B cell (primary cell): ENCODE results near the gene MDK. TPM values are rescaled to one million over a fixed set of nuclear protein-coding genes. Genes with fewer than 3 reads are reported as not detected.

Experiments
- ATAC-seq: fragments of 200-7000 bp; cut with Tn5 transposase; one replicate; pipeline ENCODE4 v1.10.0; 2021; ENCODE audit warnings: low read depth, mild to moderate bottlenecking, moderate number of reproducible peaks, moderate library complexity
- CTCF ChIA-PET: fragments of 350-600 bp; sonication (Branson Sonifier 250); formaldehyde crosslinking; loops from one replicate; lab custom pipeline; 2021; ENCODE audit warnings: antibody characterized with exemption, inconsistent platforms; lab: Charles Lee
- POLR2A ChIA-PET: fragments of 350-600 bp; sonication (Branson Sonifier 250); formaldehyde crosslinking; loops from one replicate; lab custom pipeline; 2021; ENCODE audit warnings: antibody characterized with exemption; lab: Charles Lee
- DNase-seq: peaks from one replicate; pipeline ENCODE4 v3.0.0; 2013
- H2AFZ ChIP-seq: 2 replicates; pipeline ENCODE4 v1.6.1; 2012; ENCODE audit warnings: mild to moderate bottlenecking, low read depth, low read length; ENCODE audit not compliant: insufficient read depth, poor library complexity, severe bottlenecking
- H3K27ac ChIP-seq, 2 donors: 1 replicate in 1 of 2; 2 replicates in 1 of 2; pipeline ENCODE4 v1.5.1; 2012 to 2013; ENCODE audit warnings: low read length in 2 of 2, mild to moderate bottlenecking in 2 of 2, moderate library complexity in 1 of 2
- H3K27me3 ChIP-seq, 4 experiments: fragments of 200-600 bp in 1 of 4; sonication (generic) in 1 of 4; replicated peaks in 1 of 4; 1 replicate in 2 of 4; 2 replicates in 2 of 4; pipeline versions ENCODE4 v1.6.1 to v1.7.0; 2013 to 2016; ENCODE audit warnings: low read length in 3 of 4, mild to moderate bottlenecking in 2 of 4, mixed read lengths in 1 of 4, moderate library complexity in 1 of 4; ENCODE audit not compliant: insufficient read depth in 4 of 4, control insufficient read depth in 3 of 4; ENCODE audit errors: control extremely low read depth in 1 of 4
- H3K36me3 ChIP-seq, 2 experiments: replicated peaks in 1 of 2; 1 replicate in 1 of 2; 2 replicates in 1 of 2; pipeline versions ENCODE4 v1.6.1 to v1.7.1; 2013; ENCODE audit warnings: low read length in 1 of 2; ENCODE audit not compliant: insufficient read depth in 2 of 2, control insufficient read depth in 1 of 2; ENCODE audit errors: control extremely low read depth in 1 of 2, extremely low read depth in 1 of 2
- H3K4me1 ChIP-seq, 2 donors: fragments of 200-600 bp in 1 of 2; sonication (generic) in 1 of 2; 1 replicate in 1 of 2; 2 replicates in 1 of 2; pipeline versions ENCODE4 v1.5.1 to v1.6.1; 2013 to 2017; ENCODE audit warnings: low read length in 2 of 2; ENCODE audit not compliant: control insufficient read depth in 2 of 2, insufficient read depth in 2 of 2
- H3K4me2 ChIP-seq: replicated peaks from 2 replicates; pipeline ENCODE3; 2012; ENCODE audit warnings: mild to moderate bottlenecking, low read depth, low read length; ENCODE audit not compliant: poor library complexity, severe bottlenecking
- H3K4me3 ChIP-seq, 5 experiments: fragments of 200-600 bp in 1 of 5; sonication (generic) in 1 of 5; 1 replicate in 3 of 5; 2 replicates in 2 of 5; pipeline versions ENCODE4 v1.5.1 to v1.7.0; 2011 to 2016; ENCODE audit warnings: low read length in 4 of 5, mild to moderate bottlenecking in 4 of 5, low read depth in 2 of 5, control low read depth in 1 of 5, moderate library complexity in 1 of 5; ENCODE audit not compliant: insufficient read depth in 1 of 5; ENCODE audit errors: control extremely low read depth in 1 of 5, extremely low read depth in 1 of 5
- H3K79me2 ChIP-seq: fragments of 200-600 bp; sonication (generic); one replicate; pipeline ENCODE4 v1.6.0; 2016; ENCODE audit warnings: low read length; ENCODE audit not compliant: control insufficient read depth, insufficient read depth
- H3K9ac ChIP-seq: fragments of 200-600 bp; sonication (generic); 2 replicates; pipeline ENCODE4 v1.6.1; 2017; ENCODE audit warnings: mild to moderate bottlenecking, low read length, moderate library complexity
- H3K9me3 ChIP-seq, 3 donors: one replicate each; pipeline versions ENCODE4 v1.6.1 to v1.7.1; 2013; ENCODE audit warnings: low read length in 2 of 3; ENCODE audit not compliant: control insufficient read depth in 2 of 3, insufficient read depth in 1 of 3; ENCODE audit errors: control extremely low read depth in 1 of 3
- H4K20me1 ChIP-seq: 2 replicates; pipeline ENCODE4 v1.6.0; 2012; ENCODE audit warnings: mild to moderate bottlenecking, low read length; ENCODE audit not compliant: insufficient read depth, control insufficient read depth, poor library complexity, severe bottlenecking
- H3K27ac Mint-ChIP-seq: one replicate; pipeline ENCODE4 v1.8.0; 2021; ENCODE audit warnings: mixed read lengths
- H3K27me3 Mint-ChIP-seq: one replicate; pipeline ENCODE4 v1.8.0; 2021; ENCODE audit warnings: mixed read lengths
- H3K4me1 Mint-ChIP-seq: one replicate; pipeline ENCODE4 v1.8.0; 2021; ENCODE audit warnings: mixed read lengths
- H3K4me3 Mint-ChIP-seq: one replicate; pipeline ENCODE4 v1.8.0; 2021; ENCODE audit warnings: mixed read lengths
- H3K9me3 Mint-ChIP-seq: one replicate; pipeline ENCODE4 v1.8.0; 2022; ENCODE audit warnings: mixed read lengths; ENCODE audit not compliant: insufficient read depth
- EZH2 ChIP-seq: IDR thresholded peaks from 2 replicates; pipeline ENCODE4 v1.6.1; 2012; ENCODE audit warnings: borderline replicate concordance, low read depth, mild to moderate bottlenecking, moderate library complexity, low read length; ENCODE audit not compliant: insufficient read depth, poor library complexity, severe bottlenecking
- WGBS: methylation state at CpG from one replicate; pipeline ENCODE4 v1.1.5; 2013; ENCODE audit warnings: missing lambda C conversion rate; ENCODE audit not compliant: insufficient coverage; 5-methylcytosine and 5-hydroxymethylcytosine counted together
- intact Hi-C: fragments of 100-400 bp; cut with micrococcal nuclease; formaldehyde crosslinking; loops from one replicate; pipeline ENCODE4 v1.10.0; 2022
- polyA plus RNA-seq: library from polyadenylated mRNA; depleted of rRNA; stranded (reverse); fragments of >200 nt; gene quantifications from 2 replicates; pipeline ENCODE4 v1.2.3, GENCODE V29; 2012
- total RNA-seq, 2 donors: library from RNA; stranded (reverse); fragments of 120-200 nt in 1 of 2; gene quantifications; 1 replicate in 1 of 2; 2 replicates in 1 of 2; pipeline versions ENCODE4 v1.2.3 to v1.2.4, GENCODE V29; 2013 to 2022
- TF ChIP-seq, protein P1 (sequence below): fragments of 200-600 bp; IDR thresholded peaks from one replicate; pipeline ENCODE4 v1.8.0; 2022; ENCODE audit warnings: antibody characterized with exemption, mild to moderate bottlenecking

MDK gene
- total and polyA plus RNA-seq, 2 donors (not counting 1 experiment from before 2014, with no cell fraction given), result 1.5 to 2.6 TPM

DNA sequence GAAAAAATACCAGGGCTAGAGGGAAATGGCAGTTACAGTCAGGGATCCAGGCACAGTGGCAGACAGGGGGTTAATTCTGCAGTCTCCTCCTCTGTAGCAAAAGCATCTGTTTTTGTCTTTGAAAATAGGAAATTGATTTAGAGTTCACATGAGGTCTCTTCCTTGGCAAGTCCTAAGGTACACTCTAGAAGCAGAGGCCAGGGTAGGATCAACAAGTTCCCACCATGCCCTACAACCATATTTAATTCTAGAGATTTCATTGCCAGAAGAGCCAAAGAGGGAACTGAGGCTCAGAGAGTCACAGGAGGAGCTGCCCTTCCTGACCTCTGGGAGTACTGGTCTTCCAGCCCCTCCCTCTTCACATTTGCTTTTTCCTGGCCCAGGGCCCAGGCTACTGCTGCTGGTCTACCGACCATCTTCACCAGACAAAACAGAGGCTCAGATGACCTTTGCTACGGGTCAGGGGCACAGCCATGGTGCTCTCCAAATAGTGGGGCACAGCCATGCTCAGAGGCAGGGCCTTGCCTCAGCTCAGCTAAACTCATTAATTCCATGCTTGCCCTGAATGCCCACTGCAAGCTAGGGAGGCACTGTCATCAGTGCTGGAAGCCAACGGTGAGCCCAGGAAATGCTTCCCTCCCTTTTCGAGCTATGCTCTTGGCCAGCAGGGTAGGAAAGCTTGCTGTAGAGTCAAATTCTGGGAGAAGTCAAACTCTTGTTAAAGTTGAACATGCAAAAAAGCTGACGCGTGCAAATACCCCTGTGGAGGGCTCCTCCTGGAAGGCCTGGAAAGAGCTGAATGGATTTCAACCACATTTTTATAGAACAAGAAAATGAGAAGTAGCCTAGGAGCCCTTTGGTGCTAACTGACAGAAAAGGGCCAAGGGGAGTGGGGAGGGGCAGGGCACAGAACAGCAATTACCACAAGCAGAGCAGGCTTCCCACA, 21.8 kb downstream of the MDK start:
- Mint-ChIP-seq H3K4me1 (no peaks in the 10 kb centered on the region), H3K4me3 (no peak overlapping the region), H3K9me3 (no peaks in the 10 kb centered on the region), H3K27me3 (no peaks in the 10 kb centered on the region), H3K27ac (no peak overlapping the region)
- Histone ChIP-seq H3K4me1 (no peaks in the 10 kb centered on the region), H3K27ac (no peak overlapping the region), H2AFZ (no peak overlapping the region), H3K9ac (no peak overlapping the region), H3K36me3 (peaks cover 0 to 39% of the 10 kb centered on the region in 2 experiments), H4K20me1 (no peaks in the 10 kb centered on the region), H3K4me2 (no peak overlapping the region), H3K79me2 (no peaks in the 10 kb centered on the region), H3K9me3 (no peaks in the 10 kb centered on the region), H3K27me3 (no peaks in the 10 kb centered on the region), H3K4me3 (no peak overlapping the region)
- TF ChIP-seq, protein P1, sequence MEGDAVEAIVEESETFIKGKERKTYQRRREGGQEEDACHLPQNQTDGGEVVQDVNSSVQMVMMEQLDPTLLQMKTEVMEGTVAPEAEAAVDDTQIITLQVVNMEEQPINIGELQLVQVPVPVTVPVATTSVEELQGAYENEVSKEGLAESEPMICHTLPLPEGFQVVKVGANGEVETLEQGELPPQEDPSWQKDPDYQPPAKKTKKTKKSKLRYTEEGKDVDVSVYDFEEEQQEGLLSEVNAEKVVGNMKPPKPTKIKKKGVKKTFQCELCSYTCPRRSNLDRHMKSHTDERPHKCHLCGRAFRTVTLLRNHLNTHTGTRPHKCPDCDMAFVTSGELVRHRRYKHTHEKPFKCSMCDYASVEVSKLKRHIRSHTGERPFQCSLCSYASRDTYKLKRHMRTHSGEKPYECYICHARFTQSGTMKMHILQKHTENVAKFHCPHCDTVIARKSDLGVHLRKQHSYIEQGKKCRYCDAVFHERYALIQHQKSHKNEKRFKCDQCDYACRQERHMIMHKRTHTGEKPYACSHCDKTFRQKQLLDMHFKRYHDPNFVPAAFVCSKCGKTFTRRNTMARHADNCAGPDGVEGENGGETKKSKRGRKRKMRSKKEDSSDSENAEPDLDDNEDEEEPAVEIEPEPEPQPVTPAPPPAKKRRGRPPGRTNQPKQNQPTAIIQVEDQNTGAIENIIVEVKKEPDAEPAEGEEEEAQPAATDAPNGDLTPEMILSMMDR, result no peak
- TF ChIP-seq EZH2, result no peak
- WGBS, result 88% methylated on average over 4 of the region's 6 CpGs
- ATAC-seq (no peak), DNase-seq (no peak)
- CTCF ChIA-PET, result no interaction called here
- intact Hi-C loops, result no loop called here
- POLR2A ChIA-PET, result no interaction called here

DNA sequence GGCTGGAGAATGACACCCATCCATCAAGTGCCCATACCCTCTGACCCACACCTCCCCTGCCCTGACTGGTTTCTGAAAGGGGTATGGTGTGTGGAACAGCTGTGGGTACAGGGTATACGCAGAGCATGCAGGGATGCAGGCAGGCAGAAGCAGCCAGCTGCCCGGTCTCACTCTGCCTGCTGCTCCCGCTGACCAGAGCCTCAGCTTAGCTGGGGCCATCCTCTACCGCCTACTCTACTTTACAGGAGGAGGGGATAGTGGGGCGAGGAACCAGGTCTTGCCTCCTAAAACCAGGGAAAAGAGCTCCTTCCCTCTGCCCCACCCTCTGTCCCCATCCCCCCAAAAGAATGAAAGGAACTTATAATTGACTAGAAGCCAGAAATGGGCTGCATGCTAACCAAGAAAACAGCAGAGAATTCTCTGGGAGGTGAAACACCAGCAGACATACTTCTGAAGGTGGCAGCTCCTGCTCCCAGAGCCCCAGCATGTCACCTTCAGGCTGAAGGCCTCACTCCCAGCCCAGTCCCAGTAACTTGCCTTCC, 23.1 kb downstream of the MDK start:
- Histone ChIP-seq H3K9me3 (no peaks in the 10 kb centered on the region), H3K9ac (no peak overlapping the region), H3K36me3 (peaks cover 0 to 49% of the 10 kb centered on the region in 2 experiments), H3K4me1 (no peaks in the 10 kb centered on the region), H3K4me3 (no peak overlapping the region), H3K79me2 (no peaks in the 10 kb centered on the region), H4K20me1 (no peaks in the 10 kb centered on the region), H3K4me2 (no peak overlapping the region), H3K27ac (no peak overlapping the region), H2AFZ (no peak overlapping the region), H3K27me3 (no peaks in the 10 kb centered on the region)
- Mint-ChIP-seq H3K27me3 (no peaks in the 10 kb centered on the region), H3K4me1 (no peaks in the 10 kb centered on the region), H3K4me3 (no peak overlapping the region), H3K9me3 (no peaks in the 10 kb centered on the region), H3K27ac (no peak overlapping the region)
- WGBS, result 90% methylated on average over 2 of the region's 5 CpGs
- intact Hi-C loops, result no loop called here
- ATAC-seq (no peak), DNase-seq (no peak)
- POLR2A ChIA-PET, result no interaction called here
- TF ChIP-seq, protein P1, result no peak
- no peak for TF ChIP-seq EZH2
- CTCF ChIA-PET, result interaction anchor here (1.2 kb wide), 1 partner anchor 11 kb away, joined by 3 read pairs; no protein-coding TSS in a partner anchor
